K562 (cell line): ENCODE data around the gene KYAT1. TPM values are rescaled to one million over a fixed set of nuclear protein-coding genes. Genes with fewer than 3 reads are reported as not detected.
"Not testable (repeated sequence)": the region's sequence is repeated elsewhere in the genome, so short reads cannot be mapped to it uniquely, and the experiment has no call there.

ENCODE experiments used
- ATAC-seq: fragments of 200-7000 bp; cut with Tn5 transposase; 3 replicates; pipeline ENCODE4 v1.9.1; 2020; ENCODE audit warnings: moderate library complexity
- BruUV-seq: library from RNA; stranded (reverse); fragments of 400-500 nt; replicated peaks from 2 replicates; lab custom pipeline; 2021; lab: Mats Ljungman, UMichigan
- CTCF ChIA-PET: fragments of 300-600 bp; formaldehyde crosslinking; extraction: SDS; loops from one replicate; lab custom pipeline; 2021; ENCODE audit warnings: low intra/inter-chr PET ratio; lab: Yijun Ruan, JAX
- POLR2A ChIA-PET: fragments of 300-600, 350-650 bp; sonication (Branson Sonifier 250); formaldehyde crosslinking; extraction: SDS; loops from one replicate; lab custom pipeline; 2021; ENCODE audit warnings: antibody characterized with exemption, inconsistent platforms; lab: Yijun Ruan, JAX
- DNase-seq, 4 experiments: peaks; one replicate each; pipeline versions ENCODE4 v3.0.0 to v3.0.0-alpha.2; 2011 to 2018; ENCODE audit warnings: low spot score in 3 of 4, mixed read lengths in 3 of 4; ENCODE audit errors: extremely low read depth in 1 of 4
- FAIRE-seq: peaks from 2 replicates; lab custom pipeline; 2011; peaks lifted over from hg19 to GRCh38; lab: Jason Lieb, UNC
- H2AFZ ChIP-seq: 2 replicates; pipeline ENCODE4 v1.6.0; 2011; ENCODE audit warnings: low read depth, low read length, control low read depth, inconsistent platforms
- H3K27ac ChIP-seq: fragments of 200-600 bp; 3 replicates; pipeline ENCODE4 v1.8.0; 2011; ENCODE audit warnings: low read depth, mild to moderate bottlenecking, control low read depth, inconsistent platforms, low read length, moderate library complexity, mixed read lengths; ENCODE audit errors: extremely low read depth
- H3K27me3 ChIP-seq, 2 experiments: fragments of 300-600 bp in 1 of 2; 2 replicates in 1 of 2; 3 replicates in 1 of 2; pipeline versions ENCODE4 v1.6.0 to v1.8.0; 2011; ENCODE audit warnings: inconsistent platforms in 2 of 2, low read length in 2 of 2, mild to moderate bottlenecking in 1 of 2, mixed read lengths in 1 of 2, moderate library complexity in 1 of 2; ENCODE audit not compliant: control insufficient read depth in 2 of 2, insufficient read depth in 2 of 2
- H3K36me3 ChIP-seq: fragments of 300-600 bp; 3 replicates; pipeline ENCODE4 v1.8.0; 2011; ENCODE audit warnings: mild to moderate bottlenecking, low read length, inconsistent platforms; ENCODE audit not compliant: control insufficient read depth, insufficient read depth
- H3K4me1 ChIP-seq, 2 experiments: fragments of 200-600 bp in 1 of 2; replicated peaks in 1 of 2; 2 replicates in 1 of 2; 3 replicates in 1 of 2; pipeline versions ENCODE4 v1.5.1 to v1.8.0; 2011; ENCODE audit warnings: inconsistent platforms in 2 of 2, low read length in 2 of 2, mild to moderate bottlenecking in 1 of 2, mixed read lengths in 1 of 2, moderate library complexity in 1 of 2; ENCODE audit not compliant: control insufficient read depth in 2 of 2, insufficient read depth in 2 of 2
- H3K4me2 ChIP-seq: 2 replicates; pipeline ENCODE4 v1.6.1; 2011; ENCODE audit warnings: low read length, control low read depth, inconsistent platforms, mixed read lengths; ENCODE audit not compliant: insufficient read depth
- H3K4me3 ChIP-seq: fragments of 200-600 bp; sonication (generic), shearing (Covaris generic); 2 replicates; pipeline ENCODE4 v1.5.1; 2016; ENCODE audit warnings: control low read depth, inconsistent platforms
- H3K79me2 ChIP-seq: fragments of 200-600 bp; 3 replicates; pipeline ENCODE4 v1.8.0; 2011; ENCODE audit warnings: low read length, inconsistent platforms; ENCODE audit not compliant: control insufficient read depth, insufficient read depth
- H3K9ac ChIP-seq, 2 experiments: 2 replicates each; pipeline versions ENCODE4 v1.6.0 to v1.6.1; 2011; ENCODE audit warnings: low read depth in 2 of 2, low read length in 2 of 2, control low read depth in 1 of 2, inconsistent platforms in 1 of 2, mild to moderate bottlenecking in 1 of 2, mixed read lengths in 1 of 2; ENCODE audit not compliant: insufficient read depth in 1 of 2
- H3K9me1 ChIP-seq: one replicate; pipeline ENCODE4 v1.6.0; 2011; ENCODE audit warnings: inconsistent platforms, mild to moderate bottlenecking, low read length, moderate library complexity; ENCODE audit not compliant: control insufficient read depth, insufficient read depth
- H3K9me3 ChIP-seq: replicated peaks from 2 replicates; pipeline ENCODE4 v1.5.1; 2011; ENCODE audit warnings: low read depth, low read length, inconsistent platforms; ENCODE audit not compliant: control insufficient read depth, insufficient read depth
- H4K20me1 ChIP-seq: replicated peaks from 2 replicates; pipeline ENCODE4 v1.6.1; 2011; ENCODE audit warnings: low read length, inconsistent platforms, mixed read lengths; ENCODE audit not compliant: control insufficient read depth, insufficient read depth
- WGBS: fragments of 100-300 bp; shearing (Covaris generic); methylation state at CpG from one replicate; pipeline ENCODE4 v1.1.6; 2016; ENCODE audit warnings: low coverage, mixed read lengths; ENCODE audit not compliant: insufficient coverage; ENCODE audit errors: missing lambda C conversion rate; 5-methylcytosine and 5-hydroxymethylcytosine counted together
- in situ Hi-C: fragments of 300-500 bp; cut with MboI; formaldehyde crosslinking; loops from 4 replicates; pipeline ENCODE4 v1.15.0; 2018; ENCODE audit warnings: inconsistent platforms, mixed read lengths
- intact Hi-C: fragments of 100-400 bp; cut with micrococcal nuclease; formaldehyde crosslinking; loops from 2 replicates; pipeline ENCODE4 v1.14.2; 2022
- polyA plus RNA-seq, 8 experiments: library from polyadenylated mRNA; depleted of rRNA in 4 of 8; stranded (reverse) in 5 of 8; unstranded in 3 of 8; fragments of >200 nt; fragmentation: Nextera tagmentation in 2 of 8; fragmentation: Illumina TruSeq in 1 of 8; extraction: Ambion mirVana in 2 of 8; extraction: Trizol in 1 of 8; gene quantifications; 2 replicates each; pipeline versions ENCODE4 v1.2.1 to v1.2.3, GENCODE V29; 2011 to 2014; ENCODE audit warnings: inconsistent platforms in 1 of 8, missing spikeins in 1 of 8
- total RNA-seq, 7 experiments: library from RNA; depleted of rRNA in 6 of 7; stranded (reverse); fragments of >200 nt in 6 of 7; fragmentation: Illumina TruSeq in 2 of 7; extraction: Trizol in 2 of 7; gene quantifications; 2 replicates each; pipeline versions ENCODE4 v1.2.1 to v1.2.3, GENCODE V29; 2011 to 2021; ENCODE audit warnings: low replicate concordance in 1 of 7
- TF ChIP-seq, protein P1 (sequence below): fragments of 250-450 bp; sonication (Bioruptor Pico); IDR thresholded peaks from 2 replicates; pipeline ENCODE4 v1.5.0; 2021; ENCODE audit warnings: mild to moderate bottlenecking, borderline replicate concordance

KYAT1 gene
- total and polyA plus RNA-seq, 9 of the 15 experiments (the other 6 are each of a cell fraction or from before 2014, with no cell fraction given), result 6.4 to 16.8 (median 11.1) TPM

DNA sequence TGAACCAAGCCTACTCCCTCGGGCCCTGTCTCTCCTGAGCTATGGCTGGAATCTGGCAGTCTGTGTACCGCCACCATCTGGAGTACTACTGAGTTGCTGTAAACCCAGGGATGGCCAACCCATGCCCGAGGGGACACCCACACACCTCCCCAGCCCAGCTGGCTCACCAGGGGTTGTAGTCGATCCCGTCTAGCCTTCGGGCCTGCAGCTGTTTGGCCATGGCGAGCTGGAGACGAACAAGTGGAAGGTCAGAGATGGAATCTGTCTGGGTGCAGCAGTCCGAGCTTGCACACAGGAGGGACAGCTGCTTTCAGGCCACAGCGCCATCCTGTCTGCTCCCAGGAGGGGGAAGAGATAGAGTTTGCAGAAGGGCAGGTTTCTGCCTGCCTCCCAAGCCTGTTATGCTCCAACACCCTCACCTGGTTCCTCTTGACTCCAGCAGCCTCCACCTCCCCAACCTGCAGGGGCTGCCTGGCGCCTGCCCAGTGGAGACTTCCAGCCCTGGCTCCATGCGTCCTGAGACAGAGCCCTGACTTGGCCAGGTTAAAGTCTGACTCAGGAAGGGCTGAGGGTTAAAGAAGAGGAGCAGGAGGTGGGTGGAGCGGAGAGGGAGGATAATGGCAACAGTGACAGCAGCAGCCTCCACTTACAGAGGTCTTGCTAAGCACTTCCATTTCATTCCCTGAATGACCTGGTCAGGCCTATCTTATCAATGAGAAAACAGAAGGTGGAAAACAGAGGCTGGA, 36.4 kb downstream of the KYAT1 start (continued):
- TF ChIP-seq, protein P1, sequence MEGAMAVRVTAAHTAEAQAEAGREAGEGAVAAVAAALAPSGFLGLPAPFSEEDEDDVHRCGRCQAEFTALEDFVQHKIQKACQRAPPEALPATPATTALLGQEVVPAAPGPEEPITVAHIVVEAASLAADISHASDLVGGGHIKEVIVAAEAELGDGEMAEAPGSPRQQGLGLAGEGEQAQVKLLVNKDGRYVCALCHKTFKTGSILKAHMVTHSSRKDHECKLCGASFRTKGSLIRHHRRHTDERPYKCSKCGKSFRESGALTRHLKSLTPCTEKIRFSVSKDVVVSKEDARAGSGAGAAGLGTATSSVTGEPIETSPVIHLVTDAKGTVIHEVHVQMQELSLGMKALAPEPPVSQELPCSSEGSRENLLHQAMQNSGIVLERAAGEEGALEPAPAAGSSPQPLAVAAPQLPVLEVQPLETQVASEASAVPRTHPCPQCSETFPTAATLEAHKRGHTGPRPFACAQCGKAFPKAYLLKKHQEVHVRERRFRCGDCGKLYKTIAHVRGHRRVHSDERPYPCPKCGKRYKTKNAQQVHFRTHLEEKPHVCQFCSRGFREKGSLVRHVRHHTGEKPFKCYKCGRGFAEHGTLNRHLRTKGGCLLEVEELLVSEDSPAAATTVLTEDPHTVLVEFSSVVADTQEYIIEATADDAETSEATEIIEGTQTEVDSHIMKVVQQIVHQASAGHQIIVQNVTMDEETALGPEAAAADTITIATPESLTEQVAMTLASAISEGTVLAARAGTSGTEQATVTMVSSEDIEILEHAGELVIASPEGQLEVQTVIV (CRISPR knock-in tag), result no peak

DNA sequence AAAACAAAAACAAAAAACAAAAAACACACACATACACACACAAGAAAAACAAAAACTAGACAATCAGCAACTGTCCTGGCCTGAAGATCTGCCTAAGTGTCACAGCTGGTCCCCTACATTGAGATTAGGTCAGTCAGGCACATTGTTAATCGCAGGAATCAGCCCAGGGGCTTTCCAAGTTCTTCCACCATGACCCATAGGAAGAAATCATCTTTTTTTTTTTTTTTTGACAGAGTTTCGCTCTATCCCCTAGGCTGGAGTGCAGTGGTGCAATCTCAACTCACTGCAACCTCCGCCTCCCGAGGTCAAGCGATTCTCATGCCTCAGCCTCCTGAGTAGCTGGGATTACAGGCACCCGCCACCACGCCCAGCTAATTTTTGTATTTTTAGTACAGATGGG, 38.6 kb downstream of the KYAT1 start:
- intact Hi-C loops, CTCF ChIA-PET, H3K27me3 ChIP-seq, H3K4me2 ChIP-seq, in situ Hi-C loops, H3K9me3 ChIP-seq, ATAC-seq, H3K9me1 ChIP-seq, DNase-seq, H3K27ac ChIP-seq, H3K9ac ChIP-seq, H3K79me2 ChIP-seq, H2AFZ ChIP-seq, BruUV-seq, H4K20me1 ChIP-seq, FAIRE-seq, H3K4me3 ChIP-seq, H3K36me3 ChIP-seq: not testable (repeated sequence)
- peaks cover 21 to 26% of the 10 kb centered on the region in 2 experiments; a peak in 4 of 5 replicates for H3K4me1 ChIP-seq
- WGBS, result 77% methylated on average over 4 of the region's 7 CpGs
- POLR2A ChIA-PET, result interaction anchor here (0.6 kb wide), 1 partner anchor 13 kb away, joined by 3 read pairs; the partner anchor contains the start of gene SPOUT1
